Caco-2 (cell line): Measurements from ENCODE around the gene ZNF367. TPM values are rescaled to one million over a fixed set of nuclear protein-coding genes. Genes with fewer than 3 reads are reported as not detected.

Source experiments
- BruUV-seq: library from RNA; stranded (reverse); fragments of 400-500 nt; replicated peaks from 2 replicates; lab custom pipeline; 2021; lab: Mats Ljungman, UMichigan
- CTCF ChIA-PET: fragments of 300-600 bp; sonication (Branson Sonifier 250); formaldehyde crosslinking; loops from one replicate; lab custom pipeline; 2022; ENCODE audit warnings: antibody characterized with exemption; lab: Charles Lee
- POLR2A ChIA-PET: fragments of 300-600 bp; sonication (Branson Sonifier 250); formaldehyde crosslinking; loops from one replicate; lab custom pipeline; 2022; ENCODE audit warnings: antibody characterized with exemption; lab: Charles Lee
- DNase-seq, 2 experiments: peaks; one replicate each; pipeline versions ENCODE4 v3.0.0 to v3.0.0-alpha.2; 2020 to 2022
- H3K27me3 ChIP-seq: replicated peaks from 2 replicates; pipeline ENCODE4 v1.6.0; 2011; ENCODE audit warnings: low read length; ENCODE audit not compliant: control insufficient read depth, insufficient read depth
- H3K36me3 ChIP-seq: 2 replicates; pipeline ENCODE4 v1.5.1; 2011; ENCODE audit warnings: low read length; ENCODE audit not compliant: control insufficient read depth, insufficient read depth
- H3K4me1 ChIP-seq: fragments of 250-450 bp; sonication (Bioruptor Pico); 2 replicates; pipeline ENCODE4 v1.5.1; 2020; ENCODE audit warnings: mild to moderate bottlenecking
- H3K4me3 ChIP-seq: 2 replicates; pipeline ENCODE4 v1.5.1; 2011; ENCODE audit warnings: low read depth, mild to moderate bottlenecking, control low read depth, low read length
- H3K9me3 ChIP-seq: fragments of 250-450 bp; sonication (Bioruptor Pico); 2 replicates; pipeline ENCODE4 v1.5.1; 2020; ENCODE audit warnings: mild to moderate bottlenecking, moderate library complexity
- H3K27ac Mint-ChIP-seq: one replicate; pipeline ENCODE4 v1.8.0; 2022; ENCODE audit warnings: mixed read lengths; ENCODE audit not compliant: unreplicated experiment
- H3K27me3 Mint-ChIP-seq: one replicate; pipeline ENCODE4 v1.8.0; 2022; ENCODE audit warnings: mixed read lengths; ENCODE audit not compliant: insufficient read depth, unreplicated experiment
- H3K36me3 Mint-ChIP-seq: one replicate; pipeline ENCODE4 v1.8.0; 2022; ENCODE audit warnings: mild to moderate bottlenecking, mixed read lengths; ENCODE audit not compliant: insufficient read depth, unreplicated experiment
- H3K4me1 Mint-ChIP-seq: one replicate; pipeline ENCODE4 v1.8.0; 2022; ENCODE audit warnings: low read depth, mixed read lengths; ENCODE audit not compliant: unreplicated experiment
- H3K4me3 Mint-ChIP-seq: one replicate; pipeline ENCODE4 v1.8.0; 2022; ENCODE audit warnings: mild to moderate bottlenecking, moderate library complexity, mixed read lengths; ENCODE audit not compliant: unreplicated experiment
- H3K9me3 Mint-ChIP-seq: one replicate; pipeline ENCODE4 v1.8.0; 2022; ENCODE audit warnings: mixed read lengths; ENCODE audit not compliant: unreplicated experiment
- CTCF ChIP-seq, 2 experiments: fragments of 200-600 bp in 1 of 2; IDR thresholded peaks; 1 replicate in 1 of 2; 2 replicates in 1 of 2; pipeline versions ENCODE4 v1.5.1 to v1.8.0; 2011 to 2022; ENCODE audit warnings: antibody characterized with exemption in 1 of 2, control low read depth in 1 of 2, inconsistent platforms in 1 of 2, low read depth in 1 of 2, low read length in 1 of 2, mild to moderate bottlenecking in 1 of 2, moderate library complexity in 1 of 2; ENCODE audit not compliant: insufficient read depth in 1 of 2, severe bottlenecking in 1 of 2, unreplicated experiment in 1 of 2
- intact Hi-C: fragments of 100-400 bp; cut with micrococcal nuclease; formaldehyde crosslinking; loops from one replicate; pipeline ENCODE4 v1.10.0; 2022; ENCODE audit not compliant: unreplicated experiment
- total RNA-seq: library from RNA; stranded (reverse); gene quantifications from 2 replicates; pipeline ENCODE4 v1.2.3, GENCODE V29; 2022

Gene ZNF367
- total RNA-seq, 1 experiment from 2014 or later = 10.0 TPM

GRCh38 chr9:96408409-96409280, 9.5 kb downstream of the ZNF367 start:
- CTCF ChIA-PET = no interaction called here

GRCh38 chr9:96400132-96400910, 17.8 kb downstream of the ZNF367 start:
- ChIA-PET CTCF (no interaction called here), POLR2A (no interaction called here)
- Mint-ChIP-seq H3K27ac (no peak overlapping the region), H3K36me3 (peaks cover 33% of the 10 kb centered on the region), H3K27me3 (no peaks in the 10 kb centered on the region), H3K4me1 (no peaks in the 10 kb centered on the region), H3K4me3 (no peak overlapping the region), H3K9me3 (peaks cover 11% of the 10 kb centered on the region)
- TF ChIP-seq CTCF (IDR thresholded peaks at IDR 0.05; ENCODE audit: insufficient read depth in 1 of 2, low read depth in 1 of 2, low read length in 1 of 2, severe bottlenecking in 1 of 2, unreplicated experiment in 1 of 2) = no peak
- Histone ChIP-seq H3K4me1 (no peaks in the 10 kb centered on the region), H3K4me3 (no peak overlapping the region), H3K9me3 (peaks cover 4% of the 10 kb centered on the region; the same call in 1 of the 2 replicates), H3K27me3 (no peaks in the 10 kb centered on the region), H3K36me3 (no peaks in the 10 kb centered on the region)
- intact Hi-C loops = no loop called here
- DNase-seq = no peak
- no TSS peak for BruUV-seq

More at GRCh38 chr9:96408409-96409280, 9.5 kb downstream of the ZNF367 start:
- Histone ChIP-seq H3K4me3 (no peak overlapping the region), H3K36me3 (no peaks in the 10 kb centered on the region; the same call in 1 of the 2 replicates), H3K9me3 (no peaks in the 10 kb centered on the region), H3K4me1 (peaks cover 13% of the 10 kb centered on the region; the same call in 1 of the 2 replicates), H3K27me3 (no peaks in the 10 kb centered on the region)
- peaks cover 49% of the 10 kb centered on the region for H3K36me3 Mint-ChIP-seq
- peaks cover 12% of the 10 kb centered on the region for H3K4me1 Mint-ChIP-seq
- POLR2A ChIA-PET = no interaction called here
- no TSS peak for BruUV-seq
- no peak overlapping the region for H3K4me3 Mint-ChIP-seq
- peak; percentile 49 to 61 for DNase-seq
- intact Hi-C loops = loop anchor here (1.0 kb wide), 1 partner anchor 17 kb away; no protein-coding TSS in a partner anchor
- no peaks in the 10 kb centered on the region for H3K9me3 Mint-ChIP-seq
- H3K27me3 Mint-ChIP-seq = no peaks in the 10 kb centered on the region
- no peak overlapping the region for H3K27ac Mint-ChIP-seq
- TF ChIP-seq CTCF (IDR thresholded peaks at IDR 0.05; ENCODE audit: insufficient read depth in 1 of 2, low read depth in 1 of 2, low read length in 1 of 2, severe bottlenecking in 1 of 2, unreplicated experiment in 1 of 2) = no peak

GRCh38 chr9:96399325-96399633, 18.9 kb downstream of the ZNF367 start:
- TF ChIP-seq CTCF (IDR thresholded peaks at IDR 0.05; ENCODE audit: insufficient read depth in 1 of 2, low read depth in 1 of 2, low read length in 1 of 2, severe bottlenecking in 1 of 2, unreplicated experiment in 1 of 2) = no peak
- H3K4me3 ChIP-seq = no peak overlapping the region
- no peak overlapping the region for H3K27ac Mint-ChIP-seq
- no peaks in the 10 kb centered on the region for H3K4me1 Mint-ChIP-seq
- POLR2A ChIA-PET = interaction anchor here (0.6 kb wide), 1 partner anchor 20 kb away, joined by 3 read pairs; no protein-coding TSS in a partner anchor
- intact Hi-C loops = no loop called here
- no peaks in the 10 kb centered on the region for H3K27me3 ChIP-seq
- peaks cover 44% of the 10 kb centered on the region for H3K36me3 Mint-ChIP-seq
- H3K9me3 Mint-ChIP-seq = peaks cover 11% of the 10 kb centered on the region
- no peak for DNase-seq
- no peaks in the 10 kb centered on the region for H3K4me1 ChIP-seq
- peaks cover 4% of the 10 kb centered on the region; the same call in 1 of the 2 replicates for H3K9me3 ChIP-seq
- H3K36me3 ChIP-seq = no peaks in the 10 kb centered on the region
- BruUV-seq = no TSS peak
- no peak overlapping the region for H3K4me3 Mint-ChIP-seq
- CTCF ChIA-PET = no interaction called here
- no peaks in the 10 kb centered on the region for H3K27me3 Mint-ChIP-seq
